Measurements from ENCODE around the gene C16orf95.
A peak's percentile ranks its signal among the peaks of the same experiment; 100 is the strongest.
"Not testable (repeated sequence)": the region's sequence is repeated elsewhere in the genome, so short reads cannot be mapped to it uniquely, and the experiment has no call there.

The C16orf95 gene

GRCh38 chr16:87279094-87279658, 38.0 kb downstream of the C16orf95 start:
- DNase-seq: no peak

GRCh38 chr16:87278191-87279093, 38.8 kb downstream of the C16orf95 start:
- peak in 1 of 2 experiments; percentile 5 for DNase-seq

- DNase-seq: no peak
Observed at GRCh38 chr16:87276924-87277323, 40.3 kb downstream of the C16orf95 start.

GRCh38 chr16:87276091-87276701, 41.0 kb downstream of the C16orf95 start:
- DNase-seq: no peak

GRCh38 chr16:87274794-87275193, 42.4 kb downstream of the C16orf95 start:
- DNase-seq: no peak

- no peak for DNase-seq
Observed at GRCh38 chr16:87273471-87274030, 43.6 kb downstream of the C16orf95 start.

- no peak for DNase-seq
Observed at GRCh38 chr16:87271256-87271655, 45.9 kb downstream of the C16orf95 start.

GRCh38 chr16:87267566-87267965, 49.6 kb downstream of the C16orf95 start:
- no peak for DNase-seq

- DNase-seq: no peak
Observed at GRCh38 chr16:87266846-87267245, 50.3 kb downstream of the C16orf95 start.

GRCh38 chr16:87265261-87265660, 51.9 kb downstream of the C16orf95 start:
- no peak for DNase-seq

GRCh38 chr16:87264634-87265033, 52.6 kb downstream of the C16orf95 start:
- no peak for DNase-seq

- no peak for DNase-seq
Observed at GRCh38 chr16:87263418-87264052, 53.7 kb downstream of the C16orf95 start.

- DNase-seq: no peak
Observed at GRCh38 chr16:87259431-87259830, 57.8 kb downstream of the C16orf95 start.

GRCh38 chr16:87258653-87259052, 58.5 kb downstream of the C16orf95 start:
- not testable (repeated sequence) for DNase-seq

GRCh38 chr16:87255866-87256265, 61.3 kb downstream of the C16orf95 start:
- no peak for DNase-seq

- no peak for DNase-seq
Observed at GRCh38 chr16:87254734-87255133, 62.5 kb downstream of the C16orf95 start.

GRCh38 chr16:87254296-87254695, 62.9 kb downstream of the C16orf95 start:
- no peak for DNase-seq

GRCh38 chr16:87253536-87253935, 63.7 kb downstream of the C16orf95 start:
- no peak for DNase-seq

All from activated CD4-positive, alpha-beta T cell treated with anti-CD3 and anti-CD28 coated beads, Interleukin-2, amount 50 U/mL, for 4 hours (primary cell).